ENCODE data around the gene HDDC2.

DNA sequence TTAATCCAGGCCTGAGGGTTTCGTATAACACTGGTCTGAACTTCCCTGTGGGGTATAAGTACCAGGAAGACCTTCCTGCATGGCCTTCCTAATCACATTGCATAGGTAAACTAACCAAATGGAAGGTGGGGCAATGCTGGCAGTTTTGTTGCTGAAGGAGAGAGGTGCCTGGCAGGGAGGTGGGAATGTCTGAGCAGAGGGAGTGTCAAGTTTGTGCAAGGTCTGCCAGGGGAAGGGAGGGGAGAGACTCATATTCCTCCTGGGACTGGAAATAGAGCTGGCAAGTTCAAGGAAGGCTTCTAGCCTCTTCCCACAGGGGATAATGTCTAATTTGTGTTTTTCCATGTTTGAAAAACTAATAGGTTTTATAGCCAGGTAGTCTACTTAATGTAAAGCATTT is 70.6 kb downstream of the HDDC2 start:
- TF ChIP-seq, protein P1, sequence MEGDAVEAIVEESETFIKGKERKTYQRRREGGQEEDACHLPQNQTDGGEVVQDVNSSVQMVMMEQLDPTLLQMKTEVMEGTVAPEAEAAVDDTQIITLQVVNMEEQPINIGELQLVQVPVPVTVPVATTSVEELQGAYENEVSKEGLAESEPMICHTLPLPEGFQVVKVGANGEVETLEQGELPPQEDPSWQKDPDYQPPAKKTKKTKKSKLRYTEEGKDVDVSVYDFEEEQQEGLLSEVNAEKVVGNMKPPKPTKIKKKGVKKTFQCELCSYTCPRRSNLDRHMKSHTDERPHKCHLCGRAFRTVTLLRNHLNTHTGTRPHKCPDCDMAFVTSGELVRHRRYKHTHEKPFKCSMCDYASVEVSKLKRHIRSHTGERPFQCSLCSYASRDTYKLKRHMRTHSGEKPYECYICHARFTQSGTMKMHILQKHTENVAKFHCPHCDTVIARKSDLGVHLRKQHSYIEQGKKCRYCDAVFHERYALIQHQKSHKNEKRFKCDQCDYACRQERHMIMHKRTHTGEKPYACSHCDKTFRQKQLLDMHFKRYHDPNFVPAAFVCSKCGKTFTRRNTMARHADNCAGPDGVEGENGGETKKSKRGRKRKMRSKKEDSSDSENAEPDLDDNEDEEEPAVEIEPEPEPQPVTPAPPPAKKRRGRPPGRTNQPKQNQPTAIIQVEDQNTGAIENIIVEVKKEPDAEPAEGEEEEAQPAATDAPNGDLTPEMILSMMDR (IDR thresholded peaks at IDR 0.05; ENCODE audit: insufficient read depth, low read length, poor library complexity, severe bottlenecking), result no peak
- no peak for TF ChIP-seq EZH2phosphoT487 (conservative IDR thresholded peaks at IDR 0.05; ENCODE audit: low read length)

Measured in SU-DHL-6 (cell line).